Ectodermal cell (in vitro differentiated cells): Measurements from ENCODE around the gene PIP5K1B.

Experiments used
- H3K27ac ChIP-seq: 2 replicates; pipeline ENCODE4 v1.7.0; 2013; ENCODE audit warnings: mild to moderate bottlenecking, low read depth, low read length; ENCODE audit not compliant: insufficient read depth, poor library complexity, severe bottlenecking
- H3K27me3 ChIP-seq: 2 replicates; pipeline ENCODE4 v1.7.0; 2013; ENCODE audit warnings: mild to moderate bottlenecking, low read length; ENCODE audit not compliant: insufficient read depth, control insufficient read depth, poor library complexity, severe bottlenecking
- H3K36me3 ChIP-seq: one replicate; pipeline ENCODE4 v1.7.0; 2013; ENCODE audit warnings: low read length; ENCODE audit not compliant: control insufficient read depth, insufficient read depth
- H3K4me1 ChIP-seq: one replicate; pipeline ENCODE4 v1.7.0; 2013; ENCODE audit warnings: low read length; ENCODE audit not compliant: control insufficient read depth, insufficient read depth
- H3K4me3 ChIP-seq: 2 replicates; pipeline ENCODE4 v1.7.0; 2013; ENCODE audit warnings: low read depth, low read length, control low read depth; ENCODE audit not compliant: insufficient read depth
- H3K9me3 ChIP-seq: 2 replicates; pipeline ENCODE4 v1.7.0; 2013; ENCODE audit warnings: mild to moderate bottlenecking, low read length, moderate library complexity; ENCODE audit not compliant: control insufficient read depth
- WGBS, 2 experiments: methylation state at CpG; one replicate each; pipeline ENCODE4 v1.1.7; 2013; ENCODE audit warnings: missing lambda C conversion rate in 2 of 2; 5-methylcytosine and 5-hydroxymethylcytosine counted together

PIP5K1B gene

DNA sequence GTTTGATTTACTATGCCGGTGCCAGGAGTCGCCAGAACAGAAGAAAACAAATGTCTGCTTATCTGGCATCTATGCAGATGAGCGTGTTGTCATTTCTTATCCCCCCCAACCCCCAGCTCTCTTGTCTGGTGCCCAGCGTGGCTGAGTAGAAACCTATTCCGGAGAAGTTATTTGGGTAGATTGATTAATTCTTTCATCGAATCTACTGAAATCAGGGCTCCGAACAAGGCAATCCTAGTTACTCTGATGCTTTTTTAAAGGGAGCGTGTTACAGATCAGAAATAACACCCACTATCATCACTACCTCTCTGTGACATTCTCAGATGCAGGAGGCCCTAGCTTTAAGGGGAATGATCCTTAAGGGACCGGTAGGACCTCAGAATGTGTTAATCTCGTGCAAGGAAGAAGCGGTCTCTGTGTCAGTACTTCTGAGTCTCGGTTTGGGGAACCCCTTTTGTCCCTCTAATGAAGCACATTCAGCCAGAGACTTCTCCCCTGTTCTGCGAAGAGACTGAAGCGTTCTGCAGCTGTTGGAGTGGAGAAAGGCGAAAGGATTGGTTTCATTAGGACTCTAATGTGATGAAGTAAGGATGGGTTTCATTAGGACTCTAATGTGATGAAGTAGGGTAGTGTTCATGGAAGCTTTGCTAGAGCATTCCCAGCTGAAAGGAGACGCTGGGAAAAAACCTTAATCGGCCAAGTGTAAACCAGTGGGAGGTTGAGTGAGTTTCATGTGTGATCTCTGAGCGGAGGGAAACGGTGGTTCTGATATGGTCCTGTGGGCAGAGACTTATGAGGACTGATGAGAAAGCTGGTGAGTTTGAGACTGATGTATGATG lies 1.5 kb downstream of the PIP5K1B start:
- peak overlapping the region; percentile 56 for H3K4me3 ChIP-seq
- no peak overlapping the region for H3K27ac ChIP-seq
- H3K4me1 ChIP-seq, result peaks cover 5% of the 10 kb centered on the region
- H3K27me3 ChIP-seq, result peaks cover 49% of the 10 kb centered on the region
- H3K36me3 ChIP-seq, result no peaks in the 10 kb centered on the region
- H3K9me3 ChIP-seq, result no peaks in the 10 kb centered on the region
- 31 to 32% methylated on average over 19 of the region's 19 CpGs for WGBS, 2 experiments

DNA sequence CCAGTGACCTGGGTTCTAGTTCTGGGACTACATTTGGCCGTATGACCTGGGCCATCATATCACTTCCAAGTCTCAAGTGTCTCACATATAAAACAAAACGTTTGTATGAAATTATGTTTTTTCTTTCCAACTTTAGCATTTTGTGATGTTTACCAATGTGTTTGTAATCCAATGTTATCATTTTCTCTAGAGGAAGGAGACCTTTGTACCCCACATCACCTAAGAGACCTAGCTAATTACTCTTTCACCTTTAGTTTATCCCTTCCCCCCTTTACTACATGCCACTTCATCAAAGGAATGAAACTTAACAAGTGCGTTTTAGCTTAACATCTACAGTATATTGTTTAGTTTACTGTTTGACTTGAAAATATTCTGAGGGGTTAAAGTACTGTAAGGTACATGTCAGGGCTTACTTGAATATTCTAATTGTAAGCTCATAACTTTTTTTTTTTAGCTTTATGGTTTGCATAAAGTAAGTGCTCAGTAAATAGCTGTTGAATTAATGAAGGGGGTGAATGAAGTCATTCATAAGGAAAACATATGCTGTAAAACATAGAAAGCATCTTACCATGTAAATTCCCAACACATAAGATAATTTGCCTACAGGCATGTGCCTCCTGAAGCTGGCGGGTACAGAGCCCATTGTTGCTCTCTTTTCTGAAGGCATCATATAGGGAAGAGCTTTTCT lies 2.9 kb downstream of the PIP5K1B start:
- H3K27me3 ChIP-seq, result peaks cover 43% of the 10 kb centered on the region
- no peaks in the 10 kb centered on the region for H3K36me3 ChIP-seq
- H3K27ac ChIP-seq, result no peak overlapping the region
- H3K4me1 ChIP-seq, result peaks cover 5% of the 10 kb centered on the region
- H3K4me3 ChIP-seq, result no peak overlapping the region
- WGBS, 2 experiments, result 89 to 94% methylated on average over 2 to 4 of the region's 4 CpGs
- H3K9me3 ChIP-seq, result no peaks in the 10 kb centered on the region

DNA sequence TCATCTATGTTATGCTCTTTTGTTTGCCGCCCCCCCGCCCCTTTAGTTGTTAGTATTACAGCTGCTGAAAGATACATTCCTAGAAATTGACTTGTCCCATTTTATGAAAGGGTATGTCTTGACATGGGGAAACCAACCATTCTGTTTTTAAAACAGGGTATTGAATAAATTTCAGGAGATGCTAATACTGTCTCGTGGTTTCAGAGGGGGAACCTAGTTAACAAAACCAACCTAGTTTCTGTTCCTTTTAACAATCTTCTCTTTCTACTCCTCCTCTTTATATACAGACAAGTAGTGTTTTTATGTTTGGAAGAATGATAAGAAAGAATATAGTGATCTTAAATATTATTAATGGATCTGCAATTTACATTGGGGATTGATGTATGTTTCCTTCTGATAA lies 3.5 kb downstream of the PIP5K1B start:
- H3K4me1 ChIP-seq, result peaks cover 5% of the 10 kb centered on the region
- 83% methylated on average over 3 of the region's 3 CpGs; no CpG with 5 or more reads in 1 of the 2 experiments for WGBS, 2 experiments
- no peak overlapping the region for H3K27ac ChIP-seq
- no peaks in the 10 kb centered on the region for H3K36me3 ChIP-seq
- H3K4me3 ChIP-seq, result no peak overlapping the region
- H3K27me3 ChIP-seq, result peaks cover 37% of the 10 kb centered on the region
- H3K9me3 ChIP-seq, result no peaks in the 10 kb centered on the region

DNA sequence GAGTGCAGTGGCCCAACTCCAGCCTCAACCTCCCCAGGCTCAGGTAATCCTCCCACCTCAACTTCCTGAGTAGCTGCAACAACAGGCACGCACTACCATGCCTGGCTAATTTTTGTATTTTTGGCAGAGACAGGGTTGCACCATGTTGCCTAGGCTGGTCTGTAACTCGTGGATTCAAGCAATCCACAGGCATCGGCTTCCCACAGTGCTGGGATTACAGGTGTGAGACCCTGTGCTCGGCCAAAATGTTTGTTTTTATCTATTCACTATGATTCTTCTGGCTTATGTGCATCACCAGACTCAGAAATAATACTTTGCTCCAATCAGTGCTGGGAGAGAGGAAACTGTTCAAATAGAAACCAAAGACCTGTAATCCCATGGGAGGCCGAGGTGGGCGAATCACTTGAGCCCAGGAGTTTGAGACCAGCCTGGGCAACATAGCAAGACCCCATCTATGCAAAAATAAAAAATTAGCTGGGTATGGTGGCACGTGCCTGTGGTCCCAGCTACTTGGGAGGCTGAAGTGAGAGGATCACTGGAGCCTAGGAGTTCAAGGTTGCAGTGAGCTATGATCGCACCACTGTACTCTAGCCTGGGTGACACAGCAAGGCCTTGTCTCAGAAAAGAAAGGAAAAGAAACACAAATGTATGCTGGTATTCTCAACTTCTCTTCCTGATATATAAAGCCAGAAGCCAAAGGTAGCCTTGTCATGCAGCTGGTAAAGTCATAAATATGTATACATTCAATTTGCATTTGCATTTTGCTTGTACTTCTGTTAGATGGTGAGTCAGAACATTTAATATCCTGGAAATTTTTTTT lies 4.5 kb downstream of the PIP5K1B start:
- peaks cover 28% of the 10 kb centered on the region for H3K27me3 ChIP-seq
- no peaks in the 10 kb centered on the region for H3K9me3 ChIP-seq
- no peak overlapping the region for H3K4me3 ChIP-seq
- no peaks in the 10 kb centered on the region for H3K36me3 ChIP-seq
- 87 to 91% methylated on average over 8 of the region's 8 CpGs for WGBS, 2 experiments
- peaks cover under 1% of the 10 kb centered on the region for H3K4me1 ChIP-seq
- no peak overlapping the region for H3K27ac ChIP-seq

DNA sequence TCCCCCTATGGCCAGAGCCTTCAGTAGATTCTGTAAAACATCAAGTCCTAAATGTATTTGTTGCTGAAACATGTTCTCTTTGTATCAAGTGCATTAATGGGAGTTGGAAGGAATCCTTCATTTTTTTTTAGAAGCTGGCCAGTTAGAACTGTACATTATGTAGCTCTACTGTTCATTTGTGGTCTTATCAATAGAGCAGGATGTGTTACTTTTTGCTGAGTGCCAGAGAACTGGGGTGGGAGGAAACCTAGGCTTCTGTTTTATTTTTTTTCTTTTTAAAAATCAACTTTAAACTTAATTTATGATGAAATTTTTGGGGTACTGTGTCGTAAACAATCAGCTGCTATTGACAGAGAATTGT lies 5.1 kb downstream of the PIP5K1B start:
- no peaks in the 10 kb centered on the region for H3K4me1 ChIP-seq
- no peaks in the 10 kb centered on the region for H3K36me3 ChIP-seq
- H3K9me3 ChIP-seq, result no peaks in the 10 kb centered on the region
- H3K27me3 ChIP-seq, result peaks cover 27% of the 10 kb centered on the region
- H3K4me3 ChIP-seq, result no peak overlapping the region
- H3K27ac ChIP-seq, result no peak overlapping the region
- 100% methylated on average over 1 of the region's 1 CpG; no CpG with 5 or more reads in 1 of the 2 experiments for WGBS, 2 experiments

DNA sequence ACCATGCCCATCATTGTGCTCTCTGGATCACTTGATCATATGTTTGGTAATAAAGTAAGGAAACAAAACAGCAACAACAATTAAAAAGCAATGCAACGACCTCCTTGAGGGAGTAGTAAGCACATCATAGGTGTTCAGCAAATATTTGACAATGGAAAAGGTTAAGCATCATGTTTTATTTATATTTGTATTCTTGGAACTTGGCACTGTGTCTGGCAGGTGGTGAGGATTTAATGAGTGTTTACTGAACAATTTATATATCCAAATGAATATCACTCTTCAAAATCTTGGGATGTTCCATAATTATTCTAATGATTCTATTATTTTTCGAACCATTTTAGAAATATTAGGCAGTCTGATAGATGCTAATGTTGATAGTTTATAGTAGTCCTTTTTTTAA lies 6.2 kb downstream of the PIP5K1B start:
- Histone ChIP-seq H3K36me3 (no peaks in the 10 kb centered on the region), H3K27me3 (peaks cover 19% of the 10 kb centered on the region), H3K4me3 (no peak overlapping the region), H3K9me3 (no peaks in the 10 kb centered on the region), H3K4me1 (no peaks in the 10 kb centered on the region), H3K27ac (no peak overlapping the region)
- 94 to 100% methylated on average over 1 of the region's 2 CpGs for WGBS, 2 experiments

DNA sequence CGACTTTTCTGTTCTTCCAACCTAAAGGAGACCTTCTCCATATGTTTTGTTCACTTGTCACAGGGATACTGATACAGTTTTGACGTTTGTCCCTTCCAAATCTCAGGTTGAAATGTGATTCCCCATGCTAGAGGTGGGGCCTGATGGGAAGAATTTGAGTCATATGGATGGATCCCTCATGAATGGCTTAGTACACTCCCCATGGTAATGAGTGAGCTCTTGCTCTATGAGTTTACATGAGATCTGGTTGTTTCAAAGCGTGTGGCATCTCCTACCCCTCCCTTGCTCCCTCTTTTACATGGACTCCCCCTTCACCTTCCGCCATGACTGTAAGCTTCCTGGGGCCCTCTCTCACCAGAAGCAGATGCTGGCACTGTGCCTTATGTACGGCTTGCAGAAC lies 6.9 kb downstream of the PIP5K1B start:
- Histone ChIP-seq H3K4me3 (no peak overlapping the region), H3K4me1 (no peaks in the 10 kb centered on the region), H3K27me3 (peaks cover 13% of the 10 kb centered on the region), H3K9me3 (no peaks in the 10 kb centered on the region), H3K36me3 (no peaks in the 10 kb centered on the region), H3K27ac (no peak overlapping the region)
- 89% methylated on average over 5 of the region's 5 CpGs for WGBS, 2 experiments

DNA sequence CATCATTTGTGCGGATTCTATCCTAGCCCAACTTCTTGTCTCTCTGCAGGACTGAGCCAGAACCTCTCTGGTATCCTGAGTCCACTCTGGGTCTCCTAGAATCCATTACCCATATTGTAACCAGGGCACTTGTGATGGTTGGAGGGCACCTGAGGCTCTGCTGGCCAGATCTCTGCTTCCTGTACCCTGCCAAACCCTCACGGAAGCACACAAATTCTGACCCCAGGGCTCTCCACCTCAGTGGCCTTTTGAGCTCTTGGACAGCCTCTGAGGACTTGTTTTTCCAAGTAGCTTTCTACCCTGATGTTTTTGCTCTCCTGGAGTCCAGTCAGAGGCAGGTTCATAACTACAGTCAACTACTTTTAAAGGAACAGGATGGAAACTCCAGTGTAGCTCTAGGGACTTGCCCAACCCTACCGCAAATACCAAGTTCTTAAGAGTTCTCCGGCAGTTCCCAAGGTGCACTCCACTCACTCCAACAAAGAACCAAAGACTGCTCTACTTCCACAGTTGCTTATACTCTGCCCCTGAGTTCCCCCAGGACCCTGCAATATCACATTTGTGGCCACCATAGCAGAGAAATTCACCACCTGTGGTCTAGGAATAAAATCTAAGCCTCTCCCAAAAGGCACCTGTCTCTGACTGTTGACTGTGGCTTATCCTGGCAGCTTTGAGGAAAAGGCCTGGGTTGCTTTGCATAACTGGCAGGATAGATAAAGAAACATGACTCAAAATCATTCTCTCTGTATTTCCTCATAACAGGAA lies 9.6 kb downstream of the PIP5K1B start:
- Histone ChIP-seq H3K27me3 (no peaks in the 10 kb centered on the region), H3K4me1 (no peaks in the 10 kb centered on the region), H3K9me3 (no peaks in the 10 kb centered on the region), H3K4me3 (no peak overlapping the region), H3K36me3 (no peaks in the 10 kb centered on the region), H3K27ac (no peak overlapping the region)
- WGBS, 2 experiments, result 96 to 97% methylated on average over 4 of the region's 4 CpGs

DNA sequence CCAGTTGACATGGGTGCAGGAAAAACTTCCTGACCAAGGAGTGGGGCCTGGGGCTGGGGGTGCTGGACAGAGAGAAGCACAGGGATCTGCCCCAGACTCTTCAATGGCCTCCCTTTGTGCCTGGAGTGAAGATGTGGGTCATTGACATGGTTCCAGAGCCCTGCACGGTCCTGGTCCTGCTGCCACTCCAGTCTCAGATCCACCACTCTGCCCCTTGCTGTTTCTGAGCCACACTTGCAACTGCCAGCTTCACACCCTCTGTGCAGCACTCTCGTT lies 10.1 kb downstream of the PIP5K1B start:
- Histone ChIP-seq H3K4me3 (no peak overlapping the region), H3K36me3 (no peaks in the 10 kb centered on the region), H3K27ac (no peak overlapping the region), H3K4me1 (no peaks in the 10 kb centered on the region), H3K9me3 (no peaks in the 10 kb centered on the region), H3K27me3 (no peaks in the 10 kb centered on the region)
- 89 to 90% methylated on average over 2 of the region's 2 CpGs for WGBS, 2 experiments
